Panc1 (cell line): ENCODE results near the gene HCN3. TPM values are rescaled to one million over a fixed set of nuclear protein-coding genes. Genes with fewer than 3 reads are reported as not detected.

Source experiments
- ATAC-seq: fragments of 200-7000 bp; cut with Tn5 transposase; 2 replicates; pipeline ENCODE4 v1.9.1; 2020; ENCODE audit warnings: mild to moderate bottlenecking, moderate library complexity
- BruUV-seq: library from RNA; stranded (reverse); fragments of 400-500 nt; replicated peaks from 2 replicates; lab custom pipeline; 2021; lab: Mats Ljungman, UMichigan
- CTCF ChIA-PET: fragments of 300-600 bp; sonication (Branson Sonifier 250); formaldehyde crosslinking; loops from one replicate; lab custom pipeline; 2022; ENCODE audit warnings: antibody characterized with exemption; lab: Charles Lee
- POLR2A ChIA-PET: fragments of 300-600 bp; sonication (Branson Sonifier 250); formaldehyde crosslinking; loops from one replicate; lab custom pipeline; 2022; ENCODE audit warnings: antibody characterized with exemption; lab: Charles Lee
- DNase-seq: peaks from one replicate; pipeline ENCODE4 v3.0.0-alpha.2; 2010; ENCODE audit warnings: low read depth, low spot score
- H3K27ac ChIP-seq: 2 replicates; pipeline ENCODE4 v1.5.1; 2011; ENCODE audit warnings: mild to moderate bottlenecking, low read length, inconsistent platforms
- H3K27me3 ChIP-seq: fragments of 200-500 bp; sonication (Bioruptor generic); 2 replicates; pipeline ENCODE4 v1.6.0; 2014; ENCODE audit warnings: low read length, inconsistent platforms; ENCODE audit not compliant: control insufficient read depth, insufficient read depth
- H3K36me3 ChIP-seq: fragments of 200-500 bp; sonication (Bioruptor generic); 2 replicates; pipeline ENCODE4 v1.5.1; 2014; ENCODE audit warnings: inconsistent platforms, mild to moderate bottlenecking, low read length, moderate library complexity; ENCODE audit not compliant: control insufficient read depth, insufficient read depth
- H3K4me1 ChIP-seq: 2 replicates; pipeline ENCODE4 v1.5.1; 2011; ENCODE audit warnings: inconsistent platforms, mild to moderate bottlenecking, low read length, moderate library complexity; ENCODE audit not compliant: control insufficient read depth, insufficient read depth
- H3K4me3 ChIP-seq, 2 experiments: 2 replicates each; pipeline ENCODE4 v1.5.1; 2011 to 2012; ENCODE audit warnings: low read depth in 2 of 2, low read length in 2 of 2, mild to moderate bottlenecking in 2 of 2, inconsistent platforms in 1 of 2, moderate library complexity in 1 of 2
- H3K9me3 ChIP-seq: fragments of 200-500 bp; sonication (Bioruptor generic); 2 replicates; pipeline ENCODE4 v1.5.1; 2014; ENCODE audit warnings: low read depth, mild to moderate bottlenecking, inconsistent platforms, low read length, moderate library complexity; ENCODE audit not compliant: control insufficient read depth, insufficient read depth
- CTCF ChIP-seq: fragments of 450-650 bp; IDR thresholded peaks from 2 replicates; pipeline ENCODE4 v1.5.1; 2017; ENCODE audit warnings: mild to moderate bottlenecking
- POLR2AphosphoS5 ChIP-seq: IDR thresholded peaks from 2 replicates; pipeline ENCODE4 v1.6.1; 2012; ENCODE audit warnings: mild to moderate bottlenecking, low read depth, low read length, moderate library complexity
- REST ChIP-seq, 2 experiments: IDR thresholded peaks; 2 replicates each; pipeline ENCODE4 v1.6.1; 2011 to 2012; ENCODE audit warnings: low read depth in 2 of 2, control low read depth in 1 of 2, low read length in 1 of 2, mild to moderate bottlenecking in 1 of 2, moderate library complexity in 1 of 2; ENCODE audit not compliant: insufficient read depth in 1 of 2
- SIN3A ChIP-seq: IDR thresholded peaks from 2 replicates; pipeline ENCODE4 v1.6.1; 2012; ENCODE audit warnings: low read depth, mild to moderate bottlenecking, low read length, moderate library complexity, borderline replicate concordance; ENCODE audit not compliant: insufficient read depth
- TCF7L2 ChIP-seq: IDR thresholded peaks from 2 replicates; pipeline ENCODE4 v1.6.1; 2011; ENCODE audit warnings: mild to moderate bottlenecking, low read depth, low read length, inconsistent platforms
- in situ Hi-C: cut with HindIII; loops from 2 replicates; pipeline ENCODE4 v1.10.0; 2016; ENCODE audit warnings: low sequenced_read_pairs, low pct_unique_long_range_greater_than_20kb
- intact Hi-C: fragments of 100-400 bp; cut with micrococcal nuclease; formaldehyde crosslinking; loops from one replicate; pipeline ENCODE4 v1.10.0; 2022; ENCODE audit not compliant: unreplicated experiment
- total RNA-seq: library from RNA; stranded (reverse); gene quantifications from one replicate; pipeline ENCODE4 v1.2.1, GENCODE V29; 2021; ENCODE audit not compliant: unreplicated experiment

Gene HCN3
- total RNA-seq, 1 experiment from 2014 or later: 7.8 TPM

GRCh38 chr1:155300553-155301329, 23.5 kb downstream of the HCN3 start:
- in situ Hi-C loops: no loop called here
- Histone ChIP-seq H3K27ac (no peak overlapping the region), H3K9me3 (no peaks in the 10 kb centered on the region), H3K4me1 (no peaks in the 10 kb centered on the region), H3K27me3 (no peaks in the 10 kb centered on the region), H3K4me3 (no peak overlapping the region), H3K36me3 (no peaks in the 10 kb centered on the region)
- no TSS peak for BruUV-seq
- DNase-seq (no peak), ATAC-seq (peak; percentile 59; the same call in 1 of the 2 replicates)
- intact Hi-C loops: no loop called here
- TF ChIP-seq SIN3A (no peak), TCF7L2 (no peak), REST (IDR thresholded peaks at IDR 0.05; ENCODE audit: insufficient read depth in 1 of 2, low read depth in 2 of 2, low read length in 1 of 2) (no peak), CTCF (no peak), POLR2AphosphoS5 (no peak)
- ChIA-PET CTCF (interaction anchor here (1.0 kb wide), 1 partner anchor 50 kb away, joined by 3 read pairs; no protein-coding TSS in a partner anchor), POLR2A (interaction anchor here (1.1 kb wide), 1 partner anchor 27 kb away, joined by 4 read pairs; the partner anchor contains the start of gene CLK2)

GRCh38 chr1:155301342-155301841, 24.1 kb downstream of the HCN3 start, which contains the start of gene PKLR:
Gene PKLR (minus strand): TSS chr1:155301438. CDS start chr1:155301395, 43 bp downstream.
- intact Hi-C loops (no loop called here), in situ Hi-C loops (no loop called here)
- H3K4me3 ChIP-seq: no peak within 1 kb of the TSS
- CTCF ChIA-PET: no interaction called here
- POLR2A ChIA-PET: no interaction called here
- H3K27me3 ChIP-seq: no peaks in the 10 kb centered on the region
- ATAC-seq (no peak), DNase-seq (no peak)
- no TSS peak for BruUV-seq
- H3K4me1 ChIP-seq: no peaks in the 10 kb centered on the region
- TF ChIP-seq REST (IDR thresholded peaks at IDR 0.05; ENCODE audit: insufficient read depth in 1 of 2, low read depth in 2 of 2, low read length in 1 of 2) (no peak), CTCF (no peak), POLR2AphosphoS5 (no peak), TCF7L2 (no peak), SIN3A (no peak)
- H3K36me3 ChIP-seq: no peaks in the 10 kb centered on the region
- H3K9me3 ChIP-seq: no peaks in the 10 kb centered on the region
- no peak within 1 kb of the TSS for H3K27ac ChIP-seq
